Kidney (tissue), 14 donors: ENCODE results near the gene KIAA1328. TPM values are rescaled to one million over a fixed set of nuclear protein-coding genes. Genes with fewer than 3 reads are reported as not detected.
"Not testable (repeated sequence)": the region's sequence is repeated elsewhere in the genome, so short reads cannot be mapped to it uniquely, and the experiment has no call there.

ENCODE experiments used
- DNase-seq, 5 donors: peaks; one replicate each; pipeline ENCODE4 v3.0.0-alpha.2; 2013 to 2020
- FAIRE-seq: peaks from 2 replicates; lab custom pipeline; 2012; peaks lifted over from hg19 to GRCh38; lab: Jason Lieb, UNC
- H3K27ac ChIP-seq, 2 donors: one replicate each; pipeline ENCODE4 v1.7.0; 2013; ENCODE audit warnings: low read depth in 2 of 2, low read length in 2 of 2, inconsistent platforms in 1 of 2
- H3K27me3 ChIP-seq: one replicate; pipeline ENCODE4 v1.7.1; 2013; ENCODE audit warnings: low read length, inconsistent platforms; ENCODE audit not compliant: control insufficient read depth, insufficient read depth
- H3K36me3 ChIP-seq, 3 donors: one replicate each; pipeline versions ENCODE4 v1.7.0 to v1.7.1; 2013; ENCODE audit warnings: low read length in 3 of 3, control low read depth in 1 of 3, inconsistent platforms in 1 of 3; ENCODE audit not compliant: insufficient read depth in 3 of 3, control insufficient read depth in 2 of 3
- H3K4me1 ChIP-seq, 3 donors: one replicate each; pipeline versions ENCODE4 v1.7.0 to v1.7.1; 2013; ENCODE audit warnings: low read length in 3 of 3, inconsistent platforms in 1 of 3, low read depth in 1 of 3; ENCODE audit not compliant: control insufficient read depth in 2 of 3, insufficient read depth in 2 of 3
- H3K4me3 ChIP-seq, 3 donors: one replicate each; pipeline versions ENCODE4 v1.7.0 to v1.8.1; 2013; ENCODE audit warnings: low read length in 3 of 3, control low read depth in 1 of 3, inconsistent platforms in 1 of 3
- H3K9ac ChIP-seq, 3 donors: one replicate each; pipeline versions ENCODE4 v1.7.0 to v1.7.1; 2013; ENCODE audit warnings: low read length in 3 of 3, control low read depth in 1 of 3, inconsistent platforms in 1 of 3
- H3K9me3 ChIP-seq, 3 donors: one replicate each; pipeline versions ENCODE4 v1.7.0 to v1.7.1; 2013; ENCODE audit warnings: low read length in 3 of 3, control low read depth in 1 of 3, inconsistent platforms in 1 of 3; ENCODE audit not compliant: control insufficient read depth in 2 of 3, insufficient read depth in 1 of 3
- CTCF ChIP-seq: IDR thresholded peaks from 3 replicates; pipeline ENCODE4 v1.5.1; 2012; ENCODE audit warnings: mild to moderate bottlenecking, moderate library complexity, borderline replicate concordance; ENCODE audit not compliant: insufficient read depth; ENCODE audit errors: extremely low read depth
- intact Hi-C: fragments of 100-400 bp; cut with DNase I; formaldehyde crosslinking; loops from one replicate; pipeline ENCODE4 v1.11.1; 2022
- polyA plus RNA-seq: library from polyadenylated mRNA; stranded (reverse); fragments of 350-450 nt; fragmentation: Illumina TruSeq; extraction: RNeasy Lipid Tissue Mini Kit (QIAGEN cat#74804); gene quantifications from one replicate; pipeline ENCODE4 v1.2.3, GENCODE V29; 2014; ENCODE audit warnings: low read depth, low replicate concordance; ENCODE audit not compliant: insufficient read depth
- total RNA-seq: library from RNA; stranded (reverse); fragmentation: NEBNext Ultra II Directional; extraction: Animal tissue kit (Norgen Biotek cat#: 25700); gene quantifications from one replicate; pipeline ENCODE4 v1.2.1, GENCODE V29; 2021
- donor health status: control.
- donor health status: control.
- donor health status: control.
- donor health status: control.
- donor health status: control.
- donor health status: DM: yes; HTN: yes; CAD: no.
- donor health status: Normal renal cell carcinoma (clear cell type).

KIAA1328 gene
- total and polyA plus RNA-seq, 2 donors from 2014 or later, result 2.7 to 11.6 TPM

- Histone ChIP-seq H3K4me3 (no peak overlapping the region), H3K27ac (no peak overlapping the region), H3K4me1 (peaks cover 4 to 7% (median 4%) of the 10 kb centered on the region in 3 donors), H3K36me3 (no peaks in the 10 kb centered on the region), H3K9me3 (no peaks in the 10 kb centered on the region), H3K27me3 (no peaks in the 10 kb centered on the region), H3K9ac (no peak overlapping the region)
- DNase-seq, result no peak
- TF ChIP-seq CTCF, result no peak
- FAIRE-seq, result no peak
- intact Hi-C loops, result no loop called here
Measured at GRCh38 chr18:37161491-37161890, 332.6 kb downstream of the KIAA1328 start.

DNA sequence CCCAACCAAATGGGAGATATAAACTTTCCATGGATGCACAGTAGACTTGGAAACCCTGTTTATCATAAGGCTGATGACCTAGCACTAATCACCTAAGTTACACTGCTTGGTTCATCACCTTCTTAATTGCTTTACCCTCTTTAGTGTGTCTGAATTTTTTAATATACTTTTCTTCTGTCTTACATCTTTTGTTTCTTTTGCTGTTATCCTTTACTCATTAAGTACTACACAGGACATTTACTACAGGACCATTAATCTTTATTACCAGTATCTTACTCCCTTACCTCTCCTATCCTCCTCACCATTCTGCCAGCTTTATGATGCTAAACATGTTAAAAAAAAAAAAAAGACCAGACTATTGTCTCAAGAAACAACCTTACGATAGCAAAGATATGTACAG is 333.6 kb downstream of the KIAA1328 start:
- H3K9ac ChIP-seq, result no peak overlapping the region
- H3K4me3 ChIP-seq, result no peak overlapping the region
- peaks cover 4 to 7% (median 4%) of the 10 kb centered on the region in 3 donors for H3K4me1 ChIP-seq
- no peaks in the 10 kb centered on the region for H3K27me3 ChIP-seq
- intact Hi-C loops, result no loop called here
- no peaks in the 10 kb centered on the region for H3K9me3 ChIP-seq
- DNase-seq (peak in 2 of 5 donors; percentile 55 to 72), FAIRE-seq (no peak)
- TF ChIP-seq CTCF, result no peak
- no peaks in the 10 kb centered on the region for H3K36me3 ChIP-seq
- no peak overlapping the region for H3K27ac ChIP-seq

GRCh38 chr18:37163119-37163518 is 334.2 kb downstream of the KIAA1328 start:
- H3K4me3 ChIP-seq, result no peak overlapping the region
- DNase-seq, result peak in 1 of 5 donors; percentile 27
- FAIRE-seq, result no peak
- H3K4me1 ChIP-seq, result peaks cover 4 to 7% (median 4%) of the 10 kb centered on the region in 3 donors
- no peak for TF ChIP-seq CTCF
- no peak overlapping the region for H3K9ac ChIP-seq
- intact Hi-C loops, result no loop called here
- H3K27ac ChIP-seq, result no peak overlapping the region
- no peaks in the 10 kb centered on the region for H3K9me3 ChIP-seq
- H3K36me3 ChIP-seq, result no peaks in the 10 kb centered on the region
- no peaks in the 10 kb centered on the region for H3K27me3 ChIP-seq

DNA sequence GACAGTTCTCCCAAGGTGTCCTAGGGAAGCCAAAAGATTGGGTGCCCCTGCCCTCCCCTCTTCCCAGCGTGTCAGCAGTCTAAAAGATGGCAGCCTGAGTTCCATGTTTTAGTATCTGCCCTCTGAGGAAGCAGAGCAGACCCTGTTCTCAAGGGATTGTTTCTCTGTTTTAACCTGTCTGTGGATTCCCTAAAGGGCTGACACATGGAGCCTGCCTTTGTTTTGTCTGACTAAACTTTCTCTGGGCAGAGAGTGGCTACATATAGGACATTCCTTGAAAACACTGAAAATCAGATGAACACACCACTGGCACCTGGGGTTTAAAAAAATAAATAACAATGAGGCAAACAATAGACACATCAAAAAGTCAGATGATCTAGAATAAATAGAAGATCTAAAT is 337.6 kb downstream of the KIAA1328 start:
- Histone ChIP-seq H3K9me3 (no peaks in the 10 kb centered on the region), H3K9ac (no peak overlapping the region), H3K27me3 (no peaks in the 10 kb centered on the region), H3K4me1 (peaks cover 0 to under 1% (median 0%) of the 10 kb centered on the region in 3 donors), H3K27ac (no peak overlapping the region), H3K36me3 (no peaks in the 10 kb centered on the region), H3K4me3 (no peak overlapping the region)
- intact Hi-C loops, result no loop called here
- no peak for TF ChIP-seq CTCF
- FAIRE-seq (no peak), DNase-seq (no peak)

DNA sequence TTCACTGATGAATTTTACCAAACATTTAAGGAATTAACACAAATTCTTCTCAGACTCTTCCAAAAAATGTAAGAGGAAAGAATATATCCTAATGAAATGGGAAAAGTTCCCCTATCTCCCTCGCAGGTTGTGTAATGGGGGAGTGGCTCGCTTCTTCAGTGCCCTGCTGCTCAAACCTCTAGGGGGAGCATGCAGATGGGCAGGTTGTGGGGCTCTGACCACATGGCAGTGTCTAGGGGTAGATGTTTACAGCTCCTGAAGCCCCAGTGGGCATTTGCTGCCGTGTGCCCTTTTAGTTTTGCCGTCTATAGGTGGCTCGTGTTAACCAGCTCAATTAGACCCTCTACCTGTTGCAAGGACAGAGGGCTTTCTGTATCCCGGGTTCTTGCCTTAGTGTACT is 338.0 kb downstream of the KIAA1328 start:
- intact Hi-C loops, H3K27me3 ChIP-seq, H3K9ac ChIP-seq, H3K36me3 ChIP-seq, H3K4me1 ChIP-seq, DNase-seq, H3K9me3 ChIP-seq, H3K27ac ChIP-seq, H3K4me3 ChIP-seq, FAIRE-seq: not testable (repeated sequence)
